ENCODE data around the gene TMEM107.
"Not testable (repeated sequence)": the region's sequence is repeated elsewhere in the genome, so short reads cannot be mapped to it uniquely, and the experiment has no call there.

Gene TMEM107

DNA sequence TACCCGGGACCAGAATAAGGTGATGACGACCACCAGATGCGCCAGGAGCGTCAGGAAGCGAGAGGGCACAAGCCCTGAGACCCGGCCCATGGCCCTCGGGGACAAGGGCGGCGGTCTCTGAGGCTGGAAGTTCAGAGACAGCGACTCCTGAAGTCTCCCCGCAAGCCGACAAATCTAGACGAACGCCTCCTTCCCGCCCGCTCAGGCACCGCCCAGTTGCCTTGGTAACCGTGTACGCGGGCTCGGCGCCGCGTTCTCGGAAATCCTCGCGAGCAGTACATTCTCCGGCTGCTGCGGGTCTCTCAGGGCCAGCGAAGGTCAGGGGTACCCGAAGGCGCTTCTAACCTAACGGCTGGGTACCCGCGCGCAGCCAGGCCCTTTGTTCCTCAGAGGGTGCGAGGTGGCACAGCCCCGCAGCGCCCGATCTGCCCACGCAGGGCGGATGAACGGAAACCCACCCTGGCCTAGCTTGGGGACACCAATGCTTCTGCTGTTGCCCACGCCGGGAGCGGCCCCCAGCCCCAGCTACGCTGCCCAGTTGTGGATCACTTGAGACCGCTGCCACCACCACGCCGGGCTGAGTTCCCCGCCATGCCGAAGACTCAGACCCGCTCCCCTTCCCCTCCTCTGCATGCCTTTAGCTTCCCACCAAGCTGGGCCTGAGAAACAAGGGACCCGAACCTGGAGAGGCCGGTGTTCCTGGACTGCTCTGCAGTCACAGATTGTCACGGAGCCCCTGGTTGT, at the start of gene TMEM107:
TMEM107 (minus strand) TSS at position 184 of the 744 bp plus-strand sequence; CDS start at position 90, 94 bp downstream.
- peak; percentile 93 for DNase-seq

DNA sequence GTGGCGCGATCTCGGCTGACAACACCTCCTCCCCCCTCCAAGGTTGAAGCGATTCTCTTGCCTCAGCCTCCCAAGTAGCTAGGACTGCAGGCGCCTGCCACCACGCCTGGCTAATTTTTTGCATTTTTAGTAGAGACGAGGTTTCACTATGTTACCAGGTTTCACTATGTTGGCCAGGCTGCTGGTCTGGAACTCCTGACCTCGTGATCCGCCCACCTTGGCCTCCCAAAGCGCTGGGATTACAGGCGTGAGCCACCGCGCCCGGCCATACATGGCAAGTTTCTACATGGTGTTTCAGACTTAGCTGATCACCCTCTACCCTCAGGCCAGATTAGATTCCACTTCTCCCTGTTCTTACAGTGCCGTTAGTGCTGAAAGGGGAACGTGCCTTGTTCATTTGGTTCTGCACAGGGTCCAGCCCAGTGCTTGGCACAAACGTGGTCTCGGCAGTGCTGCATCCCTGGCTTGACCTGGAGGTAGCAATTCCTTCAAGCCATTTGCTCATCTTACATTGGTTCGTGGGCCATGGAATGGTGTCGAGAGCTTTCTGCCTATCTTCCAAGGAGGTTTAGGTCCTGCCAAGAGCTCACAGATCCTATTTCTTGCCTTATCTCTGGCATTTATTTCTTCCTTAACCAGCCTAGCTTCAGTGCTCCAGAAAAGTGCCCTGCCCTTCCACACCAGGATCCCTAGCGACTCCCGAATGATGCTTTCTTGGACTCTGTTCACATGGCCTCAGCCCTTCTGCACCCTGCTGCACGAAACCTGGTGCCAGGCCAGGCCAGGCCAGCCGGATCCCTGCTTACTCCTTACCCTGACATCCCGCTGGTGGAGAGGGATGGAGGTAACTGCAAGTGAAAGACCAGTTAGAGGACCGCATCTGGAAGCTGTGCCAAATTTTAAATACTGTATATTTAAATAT, 49.0 kb upstream of the TMEM107 start:
- DNase-seq: no peak

DNA sequence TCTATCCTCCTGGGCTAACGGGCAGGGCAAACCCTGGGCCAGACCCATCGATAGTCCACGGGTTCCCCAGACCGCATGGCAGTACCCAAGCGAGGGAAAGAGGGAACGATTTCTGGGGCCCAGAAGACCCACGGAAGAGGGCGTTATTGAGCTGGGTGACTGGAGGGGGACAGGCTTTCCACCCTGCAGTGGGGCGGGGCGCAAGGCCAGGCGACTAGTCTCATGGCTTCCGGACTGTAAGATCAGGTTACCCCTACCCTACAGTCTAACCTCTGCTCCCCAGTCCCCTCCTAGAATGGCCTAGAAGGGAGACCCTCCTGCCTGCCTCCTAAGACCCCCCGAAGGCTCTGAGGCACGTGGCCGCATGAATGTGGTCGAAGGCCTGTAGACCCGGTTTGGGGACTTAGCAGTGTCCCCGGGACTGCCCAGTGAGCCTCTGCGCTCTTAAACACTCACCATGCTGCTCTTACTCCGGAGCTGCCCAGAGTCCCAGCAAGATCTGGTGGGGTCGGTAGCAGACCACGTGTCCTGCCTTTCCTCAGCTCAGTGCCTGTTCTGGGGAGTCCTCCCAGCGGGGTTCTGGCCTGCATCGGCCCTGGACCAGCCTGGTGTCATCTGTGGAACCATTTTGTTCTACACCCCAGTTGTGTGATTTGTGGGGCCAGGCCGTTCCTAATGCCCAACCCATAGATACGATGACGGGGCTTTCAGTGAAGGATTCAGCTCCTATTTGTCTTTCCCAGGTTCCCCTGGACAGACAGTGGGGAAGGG, 47.4 kb upstream of the TMEM107 start:
- DNase-seq: peak; percentile 73

DNA sequence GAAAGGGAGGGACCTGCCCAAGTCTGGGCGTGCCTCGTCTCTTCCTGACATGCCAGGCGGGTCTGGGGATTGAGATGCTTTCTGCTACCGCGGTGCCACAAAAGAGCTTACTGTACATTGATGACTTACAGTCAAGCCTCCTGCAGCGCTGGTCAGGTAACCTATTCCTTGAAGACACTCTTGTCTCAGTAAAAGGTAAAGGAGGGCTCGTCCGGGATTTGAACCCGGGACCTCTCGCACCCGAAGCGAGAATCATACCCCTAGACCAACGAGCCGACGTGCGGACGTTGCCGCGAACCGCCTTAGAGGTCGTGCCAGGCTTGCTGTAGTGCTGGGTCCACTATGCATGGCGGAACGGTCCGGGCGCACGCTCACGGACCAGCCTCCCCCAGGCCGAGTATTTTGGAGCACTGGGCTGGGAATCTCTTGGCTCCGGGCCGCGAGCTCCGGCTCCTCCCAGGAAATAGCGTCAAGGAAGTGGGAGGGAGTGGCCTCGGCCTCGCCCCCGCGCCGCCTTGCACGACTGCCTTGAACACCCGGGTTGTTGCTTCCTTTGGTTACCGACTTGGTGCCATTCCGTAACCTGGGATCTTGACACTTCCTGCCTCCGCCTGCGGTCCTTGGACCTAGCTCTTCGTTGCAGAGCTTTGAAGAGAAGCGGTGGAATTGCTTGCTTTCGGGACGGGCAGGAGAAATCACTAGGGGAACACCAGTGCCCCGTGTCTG, 46.6 kb upstream of the TMEM107 start:
- peak; percentile 95 for DNase-seq

DNA sequence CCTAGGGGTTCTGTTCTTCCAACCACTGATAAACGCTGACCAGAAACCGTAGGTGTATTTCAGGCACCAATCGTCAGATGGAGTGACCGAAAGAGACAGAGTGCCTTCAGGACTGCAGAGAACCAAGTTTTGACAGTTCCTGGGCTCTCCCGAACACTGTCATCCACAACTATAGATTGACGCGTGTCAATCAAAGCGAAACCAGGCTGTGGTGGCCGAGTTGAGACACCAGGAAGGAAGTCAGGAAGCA, 46.1 kb upstream of the TMEM107 start:
- DNase-seq: no peak

DNA sequence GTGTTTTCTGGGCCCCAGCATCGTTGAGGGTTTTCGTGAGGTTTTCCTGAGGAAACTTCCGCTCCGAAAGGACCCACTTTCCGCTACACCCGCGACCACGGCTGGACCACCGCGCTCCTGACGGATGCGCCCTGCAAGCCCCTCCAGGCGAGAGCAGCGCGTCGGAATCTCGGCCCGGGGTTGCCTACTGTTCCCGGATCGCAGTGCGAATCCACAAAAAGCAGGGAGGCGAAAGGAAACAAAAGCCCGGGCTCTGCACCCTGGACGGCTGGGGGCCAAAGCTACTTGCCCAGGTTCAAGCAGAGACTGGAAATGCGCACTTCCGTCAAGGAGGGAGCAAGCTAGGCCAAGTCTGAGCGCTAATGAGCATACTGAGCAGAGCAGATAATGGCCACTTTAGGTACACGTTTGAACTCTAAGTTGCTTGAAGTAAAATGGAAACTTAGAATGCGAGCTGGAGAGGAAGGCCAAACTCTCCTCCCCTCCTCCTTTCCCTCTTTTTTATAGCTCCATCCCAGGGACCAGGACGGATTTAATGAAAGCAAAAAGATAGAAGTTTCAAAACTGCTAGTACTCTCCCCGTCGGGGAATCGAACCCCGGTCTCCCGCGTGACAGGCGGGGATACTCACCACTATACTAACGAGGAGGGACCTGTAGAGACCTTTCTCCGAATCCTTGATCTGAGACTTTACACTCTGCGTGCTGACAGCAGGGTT, 45.6 kb upstream of the TMEM107 start:
- peak; percentile 91 for DNase-seq

DNA sequence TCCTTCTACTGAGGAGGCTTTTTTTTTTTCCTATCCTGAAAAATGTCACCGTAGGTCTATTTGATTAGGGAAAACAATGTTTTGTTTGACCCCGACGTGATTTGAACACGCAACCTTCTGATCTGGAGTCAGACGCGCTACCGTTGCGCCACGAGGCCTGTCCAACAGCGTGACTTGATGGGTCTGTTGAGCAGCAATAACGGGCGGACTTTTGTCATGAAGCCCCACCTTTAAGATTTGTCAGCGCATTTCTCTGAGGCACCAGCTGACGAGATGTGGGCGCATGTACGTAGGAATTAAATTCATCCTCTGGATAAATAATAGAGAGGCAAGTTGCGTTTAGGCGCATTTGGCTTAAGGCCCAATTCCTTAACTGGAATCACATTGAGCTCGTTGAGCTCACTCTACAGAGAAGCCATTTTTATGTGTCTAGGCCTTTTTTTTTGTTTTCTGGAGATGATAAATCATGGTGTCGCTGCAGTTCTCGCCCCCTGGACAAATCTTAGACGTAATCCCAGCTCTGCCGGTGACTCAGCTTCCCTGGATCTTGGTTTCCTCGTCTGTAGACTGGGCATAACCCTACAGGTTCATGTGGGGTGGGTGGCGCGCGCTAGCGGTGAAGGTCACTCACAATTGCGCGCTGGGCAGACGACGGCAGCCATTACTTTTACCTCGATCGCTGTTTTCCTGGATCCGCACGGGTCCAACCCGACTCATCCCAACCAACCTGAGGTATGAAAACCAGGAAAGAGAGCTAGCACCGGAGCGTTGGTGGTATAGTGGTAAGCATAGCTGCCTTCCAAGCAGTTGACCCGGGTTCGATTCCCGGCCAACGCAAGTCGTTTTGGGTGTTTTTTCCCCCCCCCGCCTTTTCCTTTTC, 44.8 kb upstream of the TMEM107 start:
- peak; percentile 94 for DNase-seq

DNA sequence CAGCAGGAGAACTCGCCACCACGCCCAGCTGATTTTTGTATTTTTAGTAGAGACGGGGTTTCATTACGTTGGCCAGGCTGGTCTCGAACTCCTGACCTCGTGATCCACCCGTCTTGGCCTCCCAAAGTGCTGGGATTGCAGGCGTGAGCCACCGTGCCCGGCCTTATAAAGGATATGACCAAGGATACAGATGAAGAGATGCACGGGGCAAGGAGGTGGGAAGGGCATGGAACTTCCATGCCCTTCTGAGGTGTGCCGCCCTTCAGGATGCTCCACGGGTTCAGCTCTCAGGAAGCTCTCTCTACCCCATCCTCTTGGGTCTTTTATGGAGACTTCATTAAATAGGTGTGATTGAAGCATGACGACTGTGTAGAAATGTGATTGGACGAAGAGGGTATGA, 37.8 kb upstream of the TMEM107 start:
- DNase-seq: not testable (repeated sequence)

DNA sequence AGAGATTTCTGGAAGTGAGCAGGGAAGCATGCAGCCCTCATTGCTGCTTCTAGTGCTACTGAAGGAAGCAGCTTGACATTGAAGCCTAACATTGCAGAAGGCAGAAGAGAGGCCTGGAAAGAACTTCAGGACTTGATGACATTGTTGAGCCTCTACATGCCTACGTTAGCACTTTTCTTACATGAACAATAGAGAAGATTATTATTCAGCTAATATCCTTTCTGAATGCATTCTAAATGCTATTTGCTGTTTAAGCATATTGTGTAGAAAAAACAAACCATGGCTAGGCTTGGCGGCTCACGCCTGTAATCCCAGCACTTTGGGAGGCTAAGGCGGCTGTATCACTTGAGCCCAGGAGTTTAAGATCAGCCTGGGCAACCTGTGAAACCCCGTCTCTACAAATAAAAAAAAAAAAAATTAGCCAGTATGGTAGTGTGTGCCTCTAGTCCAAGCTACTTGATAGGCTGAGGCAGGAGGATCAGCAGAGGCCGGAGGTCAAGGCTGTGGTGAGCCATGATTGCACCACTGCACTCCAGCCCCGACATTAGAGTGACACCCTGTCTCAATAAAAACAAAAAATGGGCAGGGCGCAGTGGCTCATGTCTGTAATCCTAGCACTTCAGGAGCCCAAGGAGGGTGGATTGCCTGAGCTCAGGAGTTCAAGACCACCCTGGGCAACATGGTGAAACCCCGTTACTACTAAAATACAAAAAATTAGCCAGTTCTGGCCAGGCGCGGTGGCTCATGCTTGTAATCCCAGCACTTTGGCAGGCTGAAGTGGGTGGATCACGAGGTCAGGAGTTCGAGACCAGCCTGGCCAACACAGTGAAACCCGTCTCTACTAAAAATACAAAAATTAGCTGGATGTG, 36.4 kb upstream of the TMEM107 start:
- no peak for DNase-seq

DNA sequence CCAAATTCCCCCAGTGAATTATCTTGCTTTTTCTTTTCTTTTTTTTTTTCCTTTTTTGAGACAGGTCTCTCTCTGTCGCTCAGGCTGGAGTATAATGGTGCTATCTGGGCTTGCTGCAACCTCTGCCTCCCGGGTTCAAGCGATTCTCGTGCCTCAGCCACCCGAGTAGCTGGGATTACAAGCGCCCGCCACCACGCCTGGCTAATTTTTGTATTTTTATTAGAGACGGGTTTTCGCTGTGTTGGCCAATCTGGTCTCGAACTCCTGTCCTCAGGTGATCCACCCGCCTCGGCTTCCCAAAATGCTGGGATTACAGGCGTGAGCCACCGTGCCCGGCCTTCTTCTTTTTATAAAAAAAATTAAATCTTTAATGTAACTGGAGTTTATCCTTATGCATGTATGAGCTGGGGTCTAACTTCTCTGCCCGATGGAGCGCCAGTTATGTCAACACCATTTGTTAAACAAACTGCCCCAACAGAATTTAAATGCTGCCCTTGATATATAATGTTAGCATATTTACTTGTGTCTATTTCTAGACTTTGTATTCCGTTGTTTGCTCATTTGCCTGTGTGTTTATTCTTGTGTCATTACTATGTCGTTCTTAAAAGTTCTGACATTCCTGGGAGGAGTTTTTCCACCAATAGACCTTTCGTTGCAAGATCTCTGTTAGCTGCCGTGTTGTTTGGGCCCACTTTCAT, 34.7 kb upstream of the TMEM107 start:
- DNase-seq: peak; percentile 47

DNA sequence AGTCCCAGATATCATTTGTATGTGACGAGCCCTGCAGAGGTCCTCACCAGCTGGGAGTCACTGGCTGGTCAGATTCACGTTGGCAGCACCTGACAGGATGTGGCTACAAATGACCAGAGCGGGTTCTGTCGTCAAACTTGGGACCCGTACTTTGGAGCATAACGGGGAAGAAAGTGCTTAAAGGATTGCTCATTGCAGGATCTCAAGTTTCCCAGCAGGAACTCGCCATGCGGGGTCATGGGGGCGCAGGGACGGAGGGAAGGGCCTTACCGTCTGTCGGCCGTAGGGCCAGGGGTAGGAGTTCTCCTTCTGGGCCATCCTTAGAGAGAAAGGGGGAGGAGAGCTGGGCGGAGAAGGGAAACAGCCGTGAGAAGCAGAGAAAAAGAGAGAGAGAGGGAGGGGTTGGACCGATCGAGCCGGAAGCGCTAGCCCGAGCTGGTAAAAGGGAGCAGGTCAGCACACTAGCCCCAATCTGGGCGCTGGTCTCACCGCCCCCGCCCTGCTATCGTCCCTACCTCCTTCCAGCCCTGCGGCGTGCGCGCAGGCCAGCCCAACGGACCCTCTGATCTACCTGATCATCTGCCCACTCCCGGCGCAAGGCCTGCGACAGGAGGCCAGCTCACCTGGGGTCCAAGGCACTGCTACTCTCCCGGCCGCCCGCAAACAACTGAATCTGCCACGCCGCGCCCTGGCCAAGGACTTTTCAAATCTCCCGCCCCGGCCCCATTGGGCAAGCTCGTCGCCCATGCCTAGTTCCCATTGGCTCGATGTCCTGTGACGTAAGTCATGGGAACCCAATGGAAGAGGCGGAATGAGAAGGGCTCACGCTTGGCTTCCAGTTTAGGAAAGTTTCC, 34.0 kb upstream of the TMEM107 start, which contains the start of gene AURKB:
AURKB (minus strand) TSS at position 669 of the 854 bp plus-strand sequence; CDS start at position 318, 351 bp downstream.
- DNase-seq: peak; percentile 98

DNA sequence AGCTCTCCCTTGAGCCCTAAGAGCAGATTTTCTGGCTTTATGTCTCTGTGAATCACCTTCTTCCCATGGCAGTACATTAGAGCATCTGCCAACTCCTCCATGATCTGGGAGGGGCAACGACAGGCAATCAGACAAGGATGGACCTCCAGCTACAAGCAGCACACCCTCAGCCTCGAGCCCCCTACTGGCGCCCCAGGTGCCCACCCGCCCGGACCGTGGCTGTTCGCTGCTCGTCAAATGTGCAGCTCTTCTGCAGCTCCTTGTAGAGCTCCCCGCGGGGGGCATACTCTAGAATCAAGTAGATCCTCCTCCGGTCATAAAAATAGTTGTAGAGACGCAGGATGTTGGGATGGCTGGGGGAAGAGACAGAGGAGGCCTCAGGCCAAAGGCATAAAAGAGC, 30.4 kb upstream of the TMEM107 start:
- no peak for DNase-seq

DNA sequence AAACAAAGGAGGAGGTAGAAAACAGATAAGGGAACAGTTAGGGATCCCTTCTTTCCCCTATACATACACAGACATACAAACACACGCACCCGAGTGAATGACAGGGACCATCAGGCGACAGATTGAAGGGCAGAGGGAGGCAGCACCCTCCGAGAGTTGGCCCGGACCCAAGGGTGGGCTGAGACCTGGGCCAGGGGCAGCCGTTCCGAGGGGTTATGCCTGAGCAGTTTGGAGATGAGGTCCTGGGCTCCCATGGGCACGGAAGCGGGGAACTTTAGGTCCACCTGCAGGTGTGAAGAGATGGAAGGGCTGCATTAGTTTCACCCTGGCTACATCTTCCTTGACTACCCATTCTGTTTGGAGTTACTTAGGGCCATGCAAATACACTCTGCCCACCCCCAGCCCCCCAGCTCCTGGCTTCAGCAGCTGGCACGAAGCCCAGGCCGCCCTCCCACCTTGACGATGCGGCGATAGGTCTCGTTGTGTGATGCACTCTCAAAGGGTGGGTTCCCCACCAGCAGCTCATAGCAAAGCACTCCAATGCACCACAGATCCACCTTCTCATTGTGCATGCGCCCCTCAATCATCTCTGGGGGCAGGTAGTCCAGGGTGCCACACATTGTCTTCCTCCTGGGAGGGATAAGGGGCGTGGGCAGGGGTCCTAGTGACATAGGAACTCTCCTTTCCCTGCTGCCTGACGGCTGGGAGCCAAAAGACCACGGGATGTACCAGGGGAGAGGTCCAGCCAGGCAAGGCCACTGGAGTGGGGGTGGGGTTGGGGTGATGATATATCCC, 28.8 kb upstream of the TMEM107 start:
- DNase-seq: no peak

DNA sequence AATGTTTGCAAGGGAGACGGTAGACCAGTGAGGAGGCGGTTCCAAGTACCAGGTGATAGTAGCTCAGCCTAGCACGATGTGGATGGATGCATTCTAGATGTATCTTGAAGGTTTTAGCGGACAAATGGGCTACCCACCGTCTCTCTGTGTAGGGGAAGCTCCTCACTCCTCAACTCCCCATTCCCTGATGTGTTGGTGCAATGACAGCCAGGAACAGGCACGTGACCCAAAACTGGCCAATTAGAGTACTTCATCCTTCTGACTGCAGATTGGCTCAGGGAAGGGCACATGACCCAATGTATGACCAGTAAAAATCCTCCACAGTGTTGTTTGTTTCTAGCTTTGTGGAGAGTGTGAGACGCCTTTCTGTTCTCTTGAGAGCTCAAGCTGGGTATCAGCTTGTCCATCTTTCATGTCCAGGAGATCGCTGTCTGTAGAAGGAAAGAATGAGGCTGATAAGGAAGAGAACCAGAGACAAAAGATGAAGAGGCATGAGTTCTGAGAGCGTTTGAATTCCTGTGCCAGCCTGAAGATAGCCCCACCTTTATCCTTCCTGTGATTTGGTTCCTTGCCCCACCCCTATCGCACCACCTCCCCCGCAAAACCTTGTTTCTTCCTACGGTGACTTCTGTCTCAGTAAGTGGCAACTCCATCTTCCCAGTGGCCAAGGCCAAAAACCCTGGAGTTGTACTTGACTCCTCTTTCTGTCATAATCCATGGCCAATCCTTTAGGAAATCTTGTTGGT, 16.1 kb upstream of the TMEM107 start:
- peak; percentile 90 for DNase-seq

DNA sequence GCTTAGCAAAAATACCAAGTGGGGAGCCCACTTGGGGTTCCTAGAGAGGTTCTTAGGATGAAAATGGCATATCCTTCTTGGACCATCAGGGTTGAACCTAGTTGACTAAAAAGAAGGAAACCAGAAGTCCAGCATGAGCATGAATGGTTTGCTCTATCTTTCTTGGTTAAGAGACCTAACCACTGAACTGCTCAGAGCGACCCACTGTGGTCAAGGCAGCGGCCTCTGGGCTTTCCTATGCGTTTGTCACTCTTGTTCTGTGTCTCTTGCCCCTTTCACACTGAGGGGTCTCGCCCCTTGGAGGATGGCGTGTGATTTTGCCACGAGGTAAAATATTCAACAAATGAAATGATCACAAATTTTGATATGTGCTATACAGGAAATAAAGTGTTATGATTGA, 14.3 kb upstream of the TMEM107 start:
- no peak for DNase-seq

DNA sequence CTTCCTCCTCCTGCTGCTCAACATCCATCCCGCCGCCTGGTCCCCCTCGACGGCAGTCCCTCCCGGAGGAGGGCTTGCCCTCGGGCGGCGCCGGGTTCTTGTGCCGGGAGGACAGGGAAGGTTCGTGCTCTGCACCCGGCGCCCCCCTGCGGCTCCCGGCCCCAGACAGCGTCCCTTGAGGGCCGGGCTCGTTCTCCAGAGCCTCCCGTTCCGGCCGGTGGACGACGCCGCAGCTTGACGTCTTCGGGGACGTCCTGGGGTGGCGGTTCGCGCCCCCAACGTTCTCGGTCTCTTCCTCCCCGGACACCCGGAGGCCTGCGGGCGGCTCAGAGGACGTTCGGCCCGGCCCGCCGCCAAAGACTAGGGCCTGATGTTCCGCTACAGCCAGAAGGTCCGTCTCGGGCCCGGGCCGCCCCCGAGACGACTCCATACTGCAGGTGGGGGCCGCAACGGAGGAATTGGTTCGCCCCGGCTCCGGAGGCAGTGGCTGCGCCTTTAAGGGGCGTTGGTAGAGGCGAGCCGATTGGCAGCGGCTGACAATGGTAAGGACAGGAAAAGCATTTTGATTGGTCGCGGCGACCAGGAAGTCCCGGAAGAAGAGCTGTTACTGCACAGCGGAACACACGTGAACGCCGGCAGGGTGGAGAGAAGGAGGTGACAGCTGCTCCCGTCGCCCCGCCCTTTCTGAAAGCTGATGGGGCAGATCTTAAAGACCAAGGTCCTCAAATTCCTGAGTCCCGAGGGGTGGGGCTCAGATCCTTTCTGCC, 13.7 kb upstream of the TMEM107 start, which contains the start of gene BORCS6:
BORCS6 (minus strand) TSS at position 470 of the 767 bp plus-strand sequence; CDS start at position 430, 40 bp downstream.
- peak; percentile 99 for DNase-seq
